Activated T-helper 2 cell treated with anti-CD3 and anti-CD28 coated beads, Interferon-gamma antibody, Interleukin-2, Interleukin-4, amounts not matched to agents 10 μg/mL and 5 μg/mL and 100 μg/mL, durations not matched to agents 14 hours and 24 hours and 36 hours (primary cell): ENCODE results near the gene HSPA6. TPM values are rescaled to one million over a fixed set of nuclear protein-coding genes. Genes with fewer than 3 reads are reported as not detected.
"Not testable (repeated sequence)": the region's sequence is repeated elsewhere in the genome, so short reads cannot be mapped to it uniquely, and the experiment has no call there.

Experiments used
- DNase-seq: peaks from one replicate; pipeline ENCODE4 v3.0.0; 2021; ENCODE audit warnings: low spot score
- H3K27ac Mint-ChIP-seq: one replicate; pipeline ENCODE4 v1.8.0; 2021; ENCODE audit warnings: mixed read lengths
- H3K27me3 Mint-ChIP-seq: one replicate; pipeline ENCODE4 v1.8.0; 2021; ENCODE audit warnings: low read depth, mixed read lengths
- H3K36me3 Mint-ChIP-seq: one replicate; pipeline ENCODE4 v1.8.0; 2021; ENCODE audit warnings: low read depth, mixed read lengths
- H3K4me1 Mint-ChIP-seq: one replicate; pipeline ENCODE4 v1.8.0; 2021; ENCODE audit warnings: low read depth, mixed read lengths
- H3K4me3 Mint-ChIP-seq: one replicate; pipeline ENCODE4 v1.8.0; 2021; ENCODE audit warnings: low read depth, mild to moderate bottlenecking, moderate library complexity, mixed read lengths
- H3K9me3 Mint-ChIP-seq: one replicate; pipeline ENCODE4 v1.8.0; 2021; ENCODE audit warnings: mixed read lengths
- intact Hi-C: fragments of 100-400 bp; cut with micrococcal nuclease; formaldehyde crosslinking; loops from one replicate; pipeline ENCODE4 v1.15.1; 2023
- total RNA-seq: library from RNA; stranded (reverse); gene quantifications from 2 replicates; pipeline ENCODE4 v1.2.3, GENCODE V29; 2022

Gene HSPA6
- total RNA-seq, result 4.4 and 4.9 TPM in 2 replicates

DNA sequence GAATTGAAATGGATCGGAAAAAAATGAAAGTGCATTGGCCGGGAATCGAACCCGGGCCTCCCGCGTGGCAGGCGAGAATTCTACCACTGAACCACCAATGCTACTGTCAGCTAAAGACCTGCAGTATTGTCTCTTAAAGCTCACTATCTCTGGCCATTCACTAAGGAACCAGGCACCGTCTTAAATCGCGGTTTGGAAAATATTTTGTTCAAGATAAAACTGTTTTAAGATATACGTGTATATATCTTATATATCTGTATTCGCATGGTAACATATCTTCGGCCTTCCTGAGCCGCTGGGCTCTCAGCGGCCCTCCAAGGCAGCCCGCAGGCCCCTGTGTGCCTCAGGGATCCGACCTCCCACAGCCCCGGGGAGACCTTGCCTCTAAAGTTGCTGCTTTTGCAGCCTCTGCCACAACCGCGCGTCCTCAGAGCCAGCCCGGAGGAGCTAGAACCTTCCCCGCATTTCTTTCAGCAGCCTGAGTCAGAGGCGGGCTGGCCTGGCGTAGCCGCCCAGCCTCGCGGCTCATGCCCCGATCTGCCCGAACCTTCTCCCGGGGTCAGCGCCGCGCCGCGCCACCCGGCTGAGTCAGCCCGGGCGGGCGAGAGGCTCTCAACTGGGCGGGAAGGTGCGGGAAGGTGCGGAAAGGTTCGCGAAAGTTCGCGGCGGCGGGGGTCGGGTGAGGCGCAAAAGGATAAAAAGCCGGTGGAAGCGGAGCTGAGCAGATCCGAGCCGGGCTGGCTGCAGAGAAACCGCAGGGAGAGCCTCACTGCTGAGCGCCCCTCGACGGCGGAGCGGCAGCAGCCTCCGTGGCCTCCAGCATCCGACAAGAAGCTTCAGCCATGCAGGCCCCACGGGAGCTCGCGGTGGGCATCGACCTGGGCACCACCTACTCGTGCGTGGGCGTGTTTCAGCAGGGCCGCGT, at the start of gene HSPA6:
Gene HSPA6, plus strand, starts transcription at position 724 of the 925 bp plus-strand sequence. Its CDS starts 119 bp downstream, at position 843.
- intact Hi-C loops, H3K36me3 Mint-ChIP-seq, H3K9me3 Mint-ChIP-seq: not testable (repeated sequence)
- peaks cover 41% of the 10 kb centered on the region for H3K27me3 Mint-ChIP-seq
- H3K4me1 Mint-ChIP-seq, result peaks cover 13% of the 10 kb centered on the region
- DNase-seq, result peak; percentile 61
- peak within 1 kb of the TSS; percentile 48 for H3K27ac Mint-ChIP-seq
- H3K4me3 Mint-ChIP-seq, result peak within 1 kb of the TSS; percentile 78

DNA sequence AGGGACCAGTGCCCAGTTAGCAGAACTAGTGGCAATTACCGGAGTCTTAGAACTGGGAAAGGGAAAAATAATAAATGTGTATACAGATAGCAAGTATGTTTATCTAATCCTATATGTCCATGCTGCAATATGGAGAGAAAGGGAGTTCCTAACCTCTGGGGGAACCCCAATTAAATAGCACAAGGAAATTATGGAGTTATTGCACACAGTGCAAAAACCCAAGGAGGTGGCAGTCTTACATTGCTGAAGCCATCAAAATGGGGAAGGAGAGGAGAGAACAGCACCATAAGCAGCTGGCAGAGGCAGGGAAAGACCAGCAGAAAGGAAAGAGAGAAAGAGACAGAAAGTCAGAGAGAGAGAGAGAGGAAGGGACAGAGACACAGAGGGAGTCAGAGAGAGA, 46.6 kb upstream of the HSPA6 start:
- peaks cover 33% of the 10 kb centered on the region for H3K27me3 Mint-ChIP-seq
- H3K4me3 Mint-ChIP-seq, H3K36me3 Mint-ChIP-seq, H3K9me3 Mint-ChIP-seq, H3K27ac Mint-ChIP-seq, H3K4me1 Mint-ChIP-seq, DNase-seq, intact Hi-C loops: not testable (repeated sequence)

DNA sequence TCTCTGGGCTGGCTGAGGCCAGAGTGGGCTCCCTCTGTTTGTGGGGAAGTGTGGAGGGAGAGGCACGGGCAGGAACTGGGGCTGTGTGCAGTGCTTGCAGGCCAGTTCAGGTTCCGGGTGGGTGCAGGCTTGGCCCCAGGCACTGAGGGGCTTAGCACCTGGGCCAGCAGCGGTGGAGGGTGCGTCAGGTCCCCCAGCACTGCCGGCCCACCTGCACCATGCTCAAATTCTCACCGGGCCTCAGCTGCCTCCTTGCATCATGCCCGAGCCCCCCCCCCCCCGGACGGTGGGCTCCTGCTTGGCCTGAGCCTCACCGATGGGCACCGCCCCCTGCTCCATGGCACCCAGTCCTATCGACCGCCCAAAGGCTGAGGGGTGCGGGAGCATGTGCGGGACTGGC, 45.4 kb upstream of the HSPA6 start:
- DNase-seq, result no peak
- no peak overlapping the region for H3K4me3 Mint-ChIP-seq
- no peaks in the 10 kb centered on the region for H3K4me1 Mint-ChIP-seq
- no peaks in the 10 kb centered on the region for H3K36me3 Mint-ChIP-seq
- no peaks in the 10 kb centered on the region for H3K9me3 Mint-ChIP-seq
- H3K27ac Mint-ChIP-seq, result no peak overlapping the region
- intact Hi-C loops, result no loop called here
- H3K27me3 Mint-ChIP-seq, result peaks cover 24% of the 10 kb centered on the region

- H3K36me3 Mint-ChIP-seq, result no peaks in the 10 kb centered on the region
- no peak overlapping the region for H3K4me3 Mint-ChIP-seq
- no peaks in the 10 kb centered on the region for H3K4me1 Mint-ChIP-seq
- peaks cover 15% of the 10 kb centered on the region for H3K27me3 Mint-ChIP-seq
- intact Hi-C loops, result loop anchor here (10.0 kb wide), 1 partner anchor 554 kb away; no protein-coding TSS in a partner anchor
- no peak overlapping the region for H3K27ac Mint-ChIP-seq
- no peak for DNase-seq
- H3K9me3 Mint-ChIP-seq, result no peaks in the 10 kb centered on the region
Observed at GRCh38 chr1:161480381-161481035, 43.8 kb upstream of the HSPA6 start.

- Mint-ChIP-seq H3K4me3 (no peak overlapping the region), H3K27me3 (peaks cover 16% of the 10 kb centered on the region), H3K9me3 (no peaks in the 10 kb centered on the region), H3K4me1 (peaks cover under 1% of the 10 kb centered on the region), H3K36me3 (no peaks in the 10 kb centered on the region), H3K27ac (no peak overlapping the region)
- no peak for DNase-seq
- intact Hi-C loops, result loop anchor here (10.0 kb wide), 1 partner anchor 553 kb away; no protein-coding TSS in a partner anchor
Observed at GRCh38 chr1:161481624-161482392, 42.5 kb upstream of the HSPA6 start.

DNA sequence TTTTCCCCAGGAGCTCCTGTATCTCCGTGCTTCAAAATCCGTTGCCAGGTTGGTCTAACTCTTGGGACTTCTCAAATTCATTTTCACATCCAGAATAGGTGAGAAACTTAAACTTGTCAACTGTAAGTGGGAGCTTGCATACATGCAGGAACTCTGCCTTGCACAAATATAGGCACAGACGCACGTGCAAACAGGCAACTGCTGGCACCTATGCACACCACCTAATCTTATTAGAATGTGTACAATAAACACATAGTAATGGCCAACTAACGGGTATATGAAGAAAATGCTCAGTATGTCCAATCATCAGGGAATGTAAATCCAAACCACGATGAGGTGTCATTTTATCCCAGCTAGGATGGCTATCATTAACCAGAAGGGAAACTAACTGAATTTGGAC, 41.7 kb upstream of the HSPA6 start:
- no peaks in the 10 kb centered on the region for H3K9me3 Mint-ChIP-seq
- no peak overlapping the region for H3K27ac Mint-ChIP-seq
- intact Hi-C loops, result loop anchor here (10.0 kb wide), 1 partner anchor 552 kb away; no protein-coding TSS in a partner anchor
- H3K4me3 Mint-ChIP-seq, result no peak overlapping the region
- peaks cover 5% of the 10 kb centered on the region for H3K4me1 Mint-ChIP-seq
- DNase-seq, result no peak
- no peaks in the 10 kb centered on the region for H3K36me3 Mint-ChIP-seq
- H3K27me3 Mint-ChIP-seq, result peaks cover 14% of the 10 kb centered on the region

GRCh38 chr1:161483361-161483760, 41.0 kb upstream of the HSPA6 start:
- peaks cover 5% of the 10 kb centered on the region for H3K4me1 Mint-ChIP-seq
- no peak overlapping the region for H3K27ac Mint-ChIP-seq
- peaks cover 11% of the 10 kb centered on the region for H3K27me3 Mint-ChIP-seq
- H3K36me3 Mint-ChIP-seq, result no peaks in the 10 kb centered on the region
- DNase-seq, result no peak
- H3K9me3 Mint-ChIP-seq, result no peaks in the 10 kb centered on the region
- intact Hi-C loops, result loop anchor here (10.0 kb wide), 1 partner anchor 551 kb away; no protein-coding TSS in a partner anchor
- no peak overlapping the region for H3K4me3 Mint-ChIP-seq

- Mint-ChIP-seq H3K36me3 (no peaks in the 10 kb centered on the region), H3K27ac (no peak overlapping the region), H3K4me3 (no peak overlapping the region), H3K9me3 (no peaks in the 10 kb centered on the region), H3K4me1 (peaks cover 5% of the 10 kb centered on the region), H3K27me3 (peaks cover 24% of the 10 kb centered on the region)
- no peak for DNase-seq
- intact Hi-C loops, result loop anchor here (10.0 kb wide), 1 partner anchor 550 kb away; no protein-coding TSS in a partner anchor
Observed at GRCh38 chr1:161484613-161485012, 39.7 kb upstream of the HSPA6 start.

GRCh38 chr1:161486806-161487741, 37.3 kb upstream of the HSPA6 start:
- no peak overlapping the region for H3K4me3 Mint-ChIP-seq
- intact Hi-C loops, result loop anchor here (1.0 to 10.0 kb wide), 3 partner anchors 44 to 548 kb away; no protein-coding TSS in a partner anchor
- no peaks in the 10 kb centered on the region for H3K9me3 Mint-ChIP-seq
- H3K4me1 Mint-ChIP-seq, result peaks cover 23% of the 10 kb centered on the region
- H3K27ac Mint-ChIP-seq, result no peak overlapping the region
- peaks cover 39% of the 10 kb centered on the region for H3K27me3 Mint-ChIP-seq
- H3K36me3 Mint-ChIP-seq, result no peaks in the 10 kb centered on the region
- peak; percentile 25 for DNase-seq

- Mint-ChIP-seq H3K4me3 (no peak overlapping the region), H3K9me3 (no peaks in the 10 kb centered on the region), H3K27ac (no peak overlapping the region), H3K4me1 (peaks cover 30% of the 10 kb centered on the region), H3K36me3 (no peaks in the 10 kb centered on the region), H3K27me3 (peaks cover 61% of the 10 kb centered on the region)
- intact Hi-C loops, result no loop called here
- DNase-seq, result no peak
Observed at GRCh38 chr1:161491472-161491871, 32.9 kb upstream of the HSPA6 start.

- peaks cover 65% of the 10 kb centered on the region for H3K27me3 Mint-ChIP-seq
- no peak for DNase-seq
- H3K27ac Mint-ChIP-seq, result no peak overlapping the region
- no peak overlapping the region for H3K4me3 Mint-ChIP-seq
- H3K36me3 Mint-ChIP-seq, result no peaks in the 10 kb centered on the region
- peaks cover 25% of the 10 kb centered on the region for H3K4me1 Mint-ChIP-seq
- intact Hi-C loops, result no loop called here
- no peaks in the 10 kb centered on the region for H3K9me3 Mint-ChIP-seq
Observed at GRCh38 chr1:161492827-161493226, 31.5 kb upstream of the HSPA6 start.
